Neural crest cell (in vitro differentiated cells): ENCODE results near the gene CIAO2B. TPM values are rescaled to one million over a fixed set of nuclear protein-coding genes. Genes with fewer than 3 reads are reported as not detected.

Experiments used
- DNase-seq: peaks from one replicate; pipeline ENCODE4 v3.0.0; 2021; ENCODE audit warnings: low read depth, mixed read lengths, low spot score
- H3K27ac Mint-ChIP-seq: one replicate; pipeline ENCODE4 v1.8.0; 2021; ENCODE audit warnings: mild to moderate bottlenecking, mixed read lengths; ENCODE audit not compliant: unreplicated experiment
- H3K27me3 Mint-ChIP-seq: 2 replicates; pipeline ENCODE4 v1.8.0; 2021; ENCODE audit warnings: low read depth, mild to moderate bottlenecking, mixed read lengths
- H3K36me3 Mint-ChIP-seq: 2 replicates; pipeline ENCODE4 v1.8.0; 2021; ENCODE audit warnings: low read depth, mild to moderate bottlenecking, mixed read lengths
- H3K4me1 Mint-ChIP-seq: 2 replicates; pipeline ENCODE4 v1.8.0; 2021; ENCODE audit warnings: mixed read lengths
- H3K4me3 Mint-ChIP-seq: one replicate; pipeline ENCODE4 v1.8.0; 2021; ENCODE audit warnings: mild to moderate bottlenecking, mixed read lengths
- H3K9me3 Mint-ChIP-seq: 2 replicates; pipeline ENCODE4 v1.8.0; 2021; ENCODE audit warnings: mixed read lengths
- CTCF ChIP-seq: fragments of 200-600 bp; sonication (generic); conservative IDR thresholded peaks from 2 replicates; pipeline ENCODE4 v1.5.0; 2021; ENCODE audit warnings: antibody characterized with exemption, mild to moderate bottlenecking
- total RNA-seq: library from RNA; stranded (reverse); gene quantifications from 2 replicates; pipeline ENCODE4 v1.2.1, GENCODE V29; 2021

The CIAO2B gene
- total RNA-seq, 1 donor from 2014 or later, result 73.8 TPM

GRCh38 chr16:66919569-66920298 is 14.5 kb downstream of the CIAO2B start:
- no peak for TF ChIP-seq CTCF
- no peaks in the 10 kb centered on the region for H3K9me3 Mint-ChIP-seq
- H3K27me3 Mint-ChIP-seq, result peaks cover 40% of the 10 kb centered on the region
- no peaks in the 10 kb centered on the region for H3K36me3 Mint-ChIP-seq
- no peak overlapping the region for H3K27ac Mint-ChIP-seq
- H3K4me1 Mint-ChIP-seq, result no peaks in the 10 kb centered on the region
- no peak for DNase-seq
- H3K4me3 Mint-ChIP-seq, result no peak overlapping the region

- no peak for DNase-seq
- H3K4me3 Mint-ChIP-seq, result no peak within 1 kb of the TSS
- no peaks in the 10 kb centered on the region for H3K9me3 Mint-ChIP-seq
- peaks cover under 1% of the 10 kb centered on the region for H3K4me1 Mint-ChIP-seq
- H3K27ac Mint-ChIP-seq, result no peak within 1 kb of the TSS
- no peaks in the 10 kb centered on the region for H3K36me3 Mint-ChIP-seq
- no peak for TF ChIP-seq CTCF
- peaks cover 32% of the 10 kb centered on the region for H3K27me3 Mint-ChIP-seq
Measured at GRCh38 chr16:66918803-66919568, 15.2 kb downstream of the CIAO2B start, which contains the start of gene CDH16. TSS of gene CDH16 (minus strand) at chr16:66918885. CDS start at chr16:66918065, 820 bp downstream.

GRCh38 chr16:66918355-66918754 is 15.8 kb downstream of the CIAO2B start:
- H3K27me3 Mint-ChIP-seq, result peaks cover 26% of the 10 kb centered on the region
- H3K9me3 Mint-ChIP-seq, result no peaks in the 10 kb centered on the region
- no peak overlapping the region for H3K4me3 Mint-ChIP-seq
- no peak overlapping the region for H3K27ac Mint-ChIP-seq
- no peaks in the 10 kb centered on the region for H3K36me3 Mint-ChIP-seq
- H3K4me1 Mint-ChIP-seq, result peaks cover 7% of the 10 kb centered on the region
- no peak for TF ChIP-seq CTCF
- no peak for DNase-seq

GRCh38 chr16:66917741-66918140 is 16.5 kb downstream of the CIAO2B start:
- Mint-ChIP-seq H3K9me3 (no peaks in the 10 kb centered on the region), H3K36me3 (no peaks in the 10 kb centered on the region), H3K27ac (no peak overlapping the region), H3K4me3 (no peak overlapping the region), H3K27me3 (peaks cover 20% of the 10 kb centered on the region), H3K4me1 (peaks cover 7% of the 10 kb centered on the region)
- no peak for TF ChIP-seq CTCF
- DNase-seq, result no peak

GRCh38 chr16:66916518-66916917 is 17.7 kb downstream of the CIAO2B start:
- H3K9me3 Mint-ChIP-seq, result no peaks in the 10 kb centered on the region
- no peak for DNase-seq

More at GRCh38 chr16:66916518-66916917, 17.7 kb downstream of the CIAO2B start:
- peaks cover 13% of the 10 kb centered on the region for H3K27me3 Mint-ChIP-seq
- H3K27ac Mint-ChIP-seq, result no peak overlapping the region
- no peaks in the 10 kb centered on the region for H3K36me3 Mint-ChIP-seq
- TF ChIP-seq CTCF, result no peak
- no peak overlapping the region for H3K4me3 Mint-ChIP-seq
- peaks cover 7% of the 10 kb centered on the region for H3K4me1 Mint-ChIP-seq
